SK-N-SH (cell line): ENCODE data around the gene CSRP1.

ENCODE experiments used
- CTCF ChIP-seq: fragments of 200-600 bp; sonication (generic); IDR thresholded peaks from 2 replicates; pipeline ENCODE4 v1.6.1; 2017; ENCODE audit warnings: antibody characterized with exemption, mild to moderate bottlenecking, moderate library complexity
- ELF1 ChIP-seq: IDR thresholded peaks from 2 replicates; pipeline ENCODE4 v1.4.0; 2012
- EP300 ChIP-seq, 2 experiments: IDR thresholded peaks; 2 replicates each; pipeline versions ENCODE4 v1.4.0 to v1.6.1; 2012; ENCODE audit warnings: borderline replicate concordance in 1 of 2, low read depth in 1 of 2, low read length in 1 of 2
- FOXM1 ChIP-seq: IDR thresholded peaks from 2 replicates; pipeline ENCODE4 v1.4.0; 2012; ENCODE audit warnings: low read depth, mild to moderate bottlenecking
- RAD21 ChIP-seq: IDR thresholded peaks from 2 replicates; pipeline ENCODE4 v1.6.1; 2012; ENCODE audit warnings: mild to moderate bottlenecking, low read length
- RCOR1 ChIP-seq: fragments of 150-350 bp; IDR thresholded peaks from 2 replicates; pipeline ENCODE4 v1.6.1; 2017; ENCODE audit warnings: antibody characterized with exemption, low read length
- USF1 ChIP-seq: IDR thresholded peaks from 2 replicates; pipeline ENCODE4 v1.4.0; 2012; ENCODE audit warnings: low read depth, borderline replicate concordance

- no peak for TF ChIP-seq RCOR1
- no peak for TF ChIP-seq CTCF
- TF ChIP-seq USF1 = no peak
- no peak for TF ChIP-seq EP300 (IDR thresholded peaks at IDR 0.05; ENCODE audit: borderline replicate concordance in 1 of 2, low read depth in 1 of 2, low read length in 1 of 2)
- no peak for TF ChIP-seq ELF1
- TF ChIP-seq RAD21 = no peak
- TF ChIP-seq FOXM1 = no peak
Measured at GRCh38 chr1:201552941-201553351, 46.0 kb upstream of the CSRP1 start.
